ENCODE measurements around the gene TMX2.

Gene TMX2

GRCh38 chr11:57771365-57771764 is 59.0 kb downstream of the TMX2 start:
- DNase-seq = no peak

- no peak for DNase-seq
Observed at GRCh38 chr11:57772562-57772961, 60.2 kb downstream of the TMX2 start.

- no peak for DNase-seq
Observed at GRCh38 chr11:57773026-57773598, 60.7 kb downstream of the TMX2 start.

GRCh38 chr11:57775491-57775890 is 63.1 kb downstream of the TMX2 start:
- no peak for DNase-seq

GRCh38 chr11:57776031-57776521 is 63.7 kb downstream of the TMX2 start:
- no peak for DNase-seq

- DNase-seq = no peak
Observed at GRCh38 chr11:57776577-57777210, 64.3 kb downstream of the TMX2 start.

GRCh38 chr11:57777969-57778317 is 65.5 kb downstream of the TMX2 start:
- DNase-seq = no peak

GRCh38 chr11:57778318-57779037 is 66.1 kb downstream of the TMX2 start:
- peak; percentile 28 for DNase-seq

GRCh38 chr11:57779276-57779675 is 66.9 kb downstream of the TMX2 start:
- DNase-seq = no peak

GRCh38 chr11:57781529-57781943 is 69.1 kb downstream of the TMX2 start:
- no peak for DNase-seq

- DNase-seq = peak; percentile 68
Observed at GRCh38 chr11:57785072-57785471, 72.7 kb downstream of the TMX2 start.

- DNase-seq = no peak
Observed at GRCh38 chr11:57786436-57786835, 74.0 kb downstream of the TMX2 start.

GRCh38 chr11:57787006-57787604 is 74.7 kb downstream of the TMX2 start:
- no peak for DNase-seq

- DNase-seq = peak; percentile 95
Observed at GRCh38 chr11:57787920-57788702, 75.7 kb downstream of the TMX2 start.

- no peak for DNase-seq
Observed at GRCh38 chr11:57788703-57789088, 76.3 kb downstream of the TMX2 start.
